ENCODE data around the gene ATP11A.

Gene ATP11A

DNA sequence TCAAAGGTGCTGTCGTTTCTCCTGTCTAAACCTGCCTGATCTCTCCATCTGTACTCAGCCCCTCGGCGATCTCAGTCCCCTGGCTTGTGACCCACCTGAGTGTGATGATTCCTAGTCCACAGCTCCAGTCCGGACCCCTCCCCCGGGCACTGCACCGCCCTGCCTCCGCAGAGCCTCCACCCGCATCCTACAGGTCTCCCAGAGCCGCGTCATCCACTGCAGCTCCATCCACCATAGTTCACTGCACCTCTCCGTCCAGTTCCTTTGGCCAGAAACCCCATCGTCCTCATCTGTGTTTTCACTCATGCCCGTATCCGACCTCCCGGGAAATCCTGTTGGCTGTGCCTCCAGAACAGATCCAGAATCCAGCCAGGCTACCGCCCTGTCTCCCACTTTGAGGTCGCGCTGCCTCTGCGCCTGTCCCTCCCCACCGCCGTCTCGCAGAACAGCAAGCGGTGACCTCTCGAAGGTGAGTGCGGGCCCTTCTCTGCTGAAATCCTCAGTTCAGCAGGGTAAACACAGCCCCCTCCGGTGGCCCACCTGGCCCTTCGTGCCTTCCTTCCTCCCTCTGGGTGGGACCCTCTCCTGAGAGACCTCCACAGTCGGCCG lies 227.3 kb downstream of the ATP11A start:
- in situ Hi-C loops (cut with HindIII; ENCODE audit: low sequenced_read_pairs): no loop called here
- TF ChIP-seq, protein P1, sequence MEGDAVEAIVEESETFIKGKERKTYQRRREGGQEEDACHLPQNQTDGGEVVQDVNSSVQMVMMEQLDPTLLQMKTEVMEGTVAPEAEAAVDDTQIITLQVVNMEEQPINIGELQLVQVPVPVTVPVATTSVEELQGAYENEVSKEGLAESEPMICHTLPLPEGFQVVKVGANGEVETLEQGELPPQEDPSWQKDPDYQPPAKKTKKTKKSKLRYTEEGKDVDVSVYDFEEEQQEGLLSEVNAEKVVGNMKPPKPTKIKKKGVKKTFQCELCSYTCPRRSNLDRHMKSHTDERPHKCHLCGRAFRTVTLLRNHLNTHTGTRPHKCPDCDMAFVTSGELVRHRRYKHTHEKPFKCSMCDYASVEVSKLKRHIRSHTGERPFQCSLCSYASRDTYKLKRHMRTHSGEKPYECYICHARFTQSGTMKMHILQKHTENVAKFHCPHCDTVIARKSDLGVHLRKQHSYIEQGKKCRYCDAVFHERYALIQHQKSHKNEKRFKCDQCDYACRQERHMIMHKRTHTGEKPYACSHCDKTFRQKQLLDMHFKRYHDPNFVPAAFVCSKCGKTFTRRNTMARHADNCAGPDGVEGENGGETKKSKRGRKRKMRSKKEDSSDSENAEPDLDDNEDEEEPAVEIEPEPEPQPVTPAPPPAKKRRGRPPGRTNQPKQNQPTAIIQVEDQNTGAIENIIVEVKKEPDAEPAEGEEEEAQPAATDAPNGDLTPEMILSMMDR (IDR thresholded peaks at IDR 0.05; ENCODE audit: low read depth, low read length): no peak
- no peak overlapping the region for H3K4me3 ChIP-seq (ENCODE audit: low read depth, low read length)
- no peak for DNase-seq (ENCODE audit: low read depth, low spot score)

DNA sequence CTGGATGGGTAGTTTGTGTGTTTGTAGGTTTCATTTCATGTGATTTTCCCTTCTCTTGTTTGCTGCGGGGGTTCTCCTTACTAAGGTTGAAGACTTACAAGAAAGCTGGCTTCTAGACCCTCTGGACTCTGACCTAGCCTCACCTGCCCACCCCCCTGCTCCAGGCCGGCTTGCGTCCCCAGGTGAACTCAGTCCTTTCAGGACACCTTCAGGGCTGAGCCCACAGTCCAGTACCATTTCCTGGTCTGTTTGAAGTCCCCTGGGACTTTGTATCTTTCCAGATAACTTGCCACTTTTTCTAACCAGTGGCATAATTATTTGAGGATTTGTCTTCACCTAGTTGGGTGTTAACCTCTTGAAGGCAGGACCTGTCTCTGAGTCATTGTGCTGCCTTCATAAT lies 227.9 kb downstream of the ATP11A start:
- TF ChIP-seq, protein P1 (IDR thresholded peaks at IDR 0.05; ENCODE audit: low read depth, low read length): no peak
- H3K4me3 ChIP-seq (ENCODE audit: low read depth, low read length): no peak overlapping the region
- DNase-seq (ENCODE audit: low read depth, low spot score): no peak
- in situ Hi-C loops (cut with HindIII; ENCODE audit: low sequenced_read_pairs): no loop called here

DNA sequence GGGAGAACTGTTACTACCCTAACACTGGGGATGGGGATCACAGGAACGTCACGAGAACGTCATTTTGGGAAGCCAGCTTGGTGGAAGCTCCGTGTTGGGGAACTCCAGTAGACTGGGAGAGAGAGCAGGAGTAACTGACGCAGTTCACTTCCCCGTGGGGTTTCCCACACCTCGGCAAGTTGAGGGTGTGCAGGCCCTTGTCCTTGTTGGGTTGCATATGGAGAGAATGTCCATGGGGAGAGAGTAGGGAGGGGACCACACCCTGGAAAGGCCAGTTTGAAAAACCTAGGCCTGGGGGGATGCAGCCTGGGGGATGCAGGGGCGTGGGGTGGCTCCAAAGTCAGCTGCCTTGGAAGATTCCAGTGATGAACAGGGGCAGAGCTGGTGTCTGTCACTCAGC lies 228.4 kb downstream of the ATP11A start:
- in situ Hi-C loops (cut with HindIII; ENCODE audit: low sequenced_read_pairs): no loop called here
- TF ChIP-seq, protein P1 (IDR thresholded peaks at IDR 0.05; ENCODE audit: low read depth, low read length): no peak
- H3K4me3 ChIP-seq (ENCODE audit: low read depth, low read length): no peak overlapping the region
- DNase-seq (ENCODE audit: low read depth, low spot score): no peak

DNA sequence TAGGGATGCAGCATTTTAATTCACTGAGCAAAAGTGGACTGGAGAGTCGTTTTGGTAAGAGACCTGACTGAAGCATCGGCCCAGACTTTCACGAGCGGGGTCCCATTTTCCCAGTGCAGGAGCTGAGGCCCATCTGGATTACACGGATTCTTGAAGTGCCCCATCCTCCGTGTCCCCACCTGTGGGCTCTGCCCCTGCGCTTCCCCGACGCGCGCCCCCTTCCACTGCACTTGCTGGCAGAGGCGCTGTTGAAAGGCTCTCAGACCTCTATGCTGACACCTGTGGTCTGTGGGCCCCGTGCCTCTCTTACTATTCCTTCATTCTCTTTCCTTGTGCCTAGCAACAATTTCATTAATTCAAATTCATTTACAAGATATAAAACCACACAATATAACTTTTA lies 228.9 kb downstream of the ATP11A start:
- in situ Hi-C loops (cut with HindIII; ENCODE audit: low sequenced_read_pairs): no loop called here
- no peak for DNase-seq (ENCODE audit: low read depth, low spot score)
- TF ChIP-seq, protein P1 (IDR thresholded peaks at IDR 0.05; ENCODE audit: low read depth, low read length): no peak
- no peak overlapping the region for H3K4me3 ChIP-seq (ENCODE audit: low read depth, low read length)

DNA sequence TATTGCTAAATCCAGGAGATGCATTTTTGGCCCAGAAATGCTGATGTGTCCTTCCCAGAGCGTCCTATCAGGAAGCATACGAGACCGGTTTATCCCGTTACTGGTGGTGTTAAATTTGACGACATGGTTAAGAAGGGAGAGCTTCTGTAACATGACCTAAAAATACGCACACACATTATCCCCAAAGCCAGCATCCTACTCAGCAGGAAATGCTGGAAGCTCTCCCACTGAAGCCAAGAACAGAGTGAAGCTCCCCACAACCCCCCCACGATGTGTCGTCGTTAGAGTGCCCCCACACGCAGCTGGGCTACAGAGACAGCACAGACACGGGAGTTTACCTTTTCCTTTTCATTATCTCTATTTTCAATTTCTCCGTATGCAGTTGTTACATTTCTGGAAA lies 234.1 kb downstream of the ATP11A start:
- H3K4me3 ChIP-seq (ENCODE audit: low read depth, low read length): no peak overlapping the region
- no peak for DNase-seq (ENCODE audit: low read depth, low spot score)
- in situ Hi-C loops (cut with HindIII; ENCODE audit: low sequenced_read_pairs): no loop called here
- TF ChIP-seq, protein P1 (IDR thresholded peaks at IDR 0.05; ENCODE audit: low read depth, low read length): no peak

DNA sequence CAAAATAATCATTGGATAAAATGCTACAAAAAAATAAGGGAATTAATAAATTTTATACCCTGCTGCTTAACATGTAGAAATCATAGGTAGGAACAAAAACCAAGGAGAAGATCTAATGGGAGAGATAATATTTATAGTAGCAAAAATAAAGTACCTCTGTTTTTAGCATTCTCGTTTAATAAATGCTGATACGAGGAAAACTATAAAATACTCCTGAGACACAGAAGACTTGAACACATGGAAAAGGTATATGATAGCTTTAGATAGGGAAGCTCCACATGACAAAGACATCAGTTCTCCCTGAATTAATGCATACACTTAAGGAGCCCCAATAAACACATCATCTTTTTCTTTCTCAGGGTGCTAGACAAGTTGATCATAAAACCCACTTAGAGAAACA lies 234.5 kb downstream of the ATP11A start:
- H3K4me3 ChIP-seq (ENCODE audit: low read depth, low read length): no peak overlapping the region
- no peak for DNase-seq (ENCODE audit: low read depth, low spot score)
- in situ Hi-C loops (cut with HindIII; ENCODE audit: low sequenced_read_pairs): no loop called here
- TF ChIP-seq, protein P1 (IDR thresholded peaks at IDR 0.05; ENCODE audit: low read depth, low read length): no peak

DNA sequence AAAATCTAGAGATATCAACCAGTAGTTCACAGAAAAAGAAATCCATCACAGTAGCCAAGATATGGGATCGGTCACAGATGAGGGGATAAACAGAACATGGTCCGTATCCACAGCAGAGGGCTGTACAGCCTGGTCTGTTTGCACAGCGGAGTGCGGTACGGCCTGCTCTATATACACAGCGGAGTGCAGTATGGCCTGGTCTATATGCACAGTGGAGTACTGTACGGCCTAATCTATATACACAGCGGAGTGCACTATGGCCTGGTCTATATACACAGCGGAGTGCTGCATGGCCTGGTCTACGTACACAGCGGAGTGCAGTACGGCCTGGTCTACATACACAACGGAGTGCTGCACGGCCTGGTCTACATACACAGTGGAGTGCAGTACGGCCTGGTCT lies 236.2 kb downstream of the ATP11A start:
- in situ Hi-C loops (cut with HindIII; ENCODE audit: low sequenced_read_pairs): no loop called here
- H3K4me3 ChIP-seq (ENCODE audit: low read depth, low read length): no peak overlapping the region
- DNase-seq (ENCODE audit: low read depth, low spot score): no peak
- TF ChIP-seq, protein P1 (IDR thresholded peaks at IDR 0.05; ENCODE audit: low read depth, low read length): no peak

Measured in astrocyte of the spinal cord (primary cell).